GM18508 (cell line): ENCODE measurements around the gene UBL3.

ENCODE experiments used
- ATAC-seq: cut with Tn5 transposase; IDR thresholded peaks from one replicate; pipeline ENCODE4 v1.9.1; 2021; ENCODE audit warnings: moderate number of reproducible peaks; ENCODE audit not compliant: insufficient read depth, unreplicated experiment

Gene UBL3

DNA sequence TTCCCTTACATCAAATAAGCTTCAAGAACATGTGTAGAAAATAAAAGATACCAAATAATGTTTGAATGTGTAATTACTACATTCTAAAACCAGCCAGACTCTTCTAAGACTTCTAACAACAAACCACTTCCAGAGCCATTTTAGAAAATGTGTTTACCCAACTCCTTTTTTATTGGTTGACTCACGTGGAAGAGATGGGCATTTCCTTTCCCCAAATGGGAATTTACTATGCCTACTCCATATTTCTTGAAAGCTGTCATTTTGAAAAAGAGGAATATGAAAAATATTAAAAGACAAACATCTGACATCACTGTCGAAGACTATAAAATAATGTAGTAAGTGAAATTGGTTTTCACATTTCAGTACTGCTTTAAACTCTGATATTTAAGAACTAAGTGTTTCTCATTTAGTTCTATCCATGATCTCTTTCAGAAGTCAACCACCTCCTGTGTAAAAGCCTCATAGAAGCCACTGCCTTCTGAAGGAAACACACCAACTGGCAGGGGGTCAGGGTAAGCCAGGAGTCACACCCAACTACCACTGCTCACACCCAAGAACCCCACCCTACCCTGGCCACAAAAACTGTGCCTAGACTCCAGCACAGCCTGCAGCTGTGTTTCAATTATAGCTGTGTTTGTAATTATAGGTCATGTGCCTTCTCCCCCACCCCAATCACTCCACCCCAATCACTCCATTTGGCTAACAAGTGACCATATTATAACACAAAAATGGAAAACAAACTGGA lies 86.8 kb downstream of the UBL3 start:
- ATAC-seq, result no peak

- no peak for ATAC-seq
These were observed 88.6 kb downstream of the UBL3 start for GRCh38 chr13:29761815-29762214.

DNA sequence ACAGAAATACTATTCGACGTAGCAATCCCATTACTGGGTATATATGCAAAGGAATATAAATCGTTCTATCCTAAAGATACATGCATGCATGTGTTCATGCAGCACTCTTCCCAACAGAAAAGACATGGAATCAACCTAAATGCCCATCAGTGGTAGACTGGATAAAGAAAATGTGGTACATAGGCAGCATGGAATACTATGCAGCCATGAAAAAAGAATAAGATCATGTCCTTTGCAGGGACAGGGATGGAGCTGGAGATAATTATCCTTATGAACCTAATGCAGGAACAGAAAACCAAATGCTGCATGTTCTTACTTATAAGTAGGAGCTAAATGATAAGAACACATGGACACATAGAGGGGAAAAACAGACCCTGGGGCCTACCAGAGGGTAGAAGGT lies 89.3 kb downstream of the UBL3 start:
- ATAC-seq, result no peak

DNA sequence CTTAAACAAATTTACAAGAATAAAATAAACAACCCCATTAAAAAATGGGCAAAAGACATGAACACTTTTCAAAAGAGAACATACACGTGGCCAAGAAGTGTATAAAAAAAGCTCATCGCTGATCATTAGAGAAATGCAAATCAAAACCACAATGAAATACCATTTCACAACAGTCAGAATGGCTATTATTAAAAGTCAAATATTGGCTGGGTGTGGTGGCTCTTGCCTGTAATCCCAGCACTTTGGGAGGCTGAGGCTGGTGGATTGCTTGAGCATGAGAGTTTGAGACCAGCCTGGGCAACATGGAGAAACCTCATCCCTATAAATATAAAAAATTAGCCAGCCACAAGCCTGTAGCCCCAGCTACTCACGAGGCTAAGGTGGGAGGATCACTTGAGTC lies 89.9 kb downstream of the UBL3 start:
- no peak for ATAC-seq

DNA sequence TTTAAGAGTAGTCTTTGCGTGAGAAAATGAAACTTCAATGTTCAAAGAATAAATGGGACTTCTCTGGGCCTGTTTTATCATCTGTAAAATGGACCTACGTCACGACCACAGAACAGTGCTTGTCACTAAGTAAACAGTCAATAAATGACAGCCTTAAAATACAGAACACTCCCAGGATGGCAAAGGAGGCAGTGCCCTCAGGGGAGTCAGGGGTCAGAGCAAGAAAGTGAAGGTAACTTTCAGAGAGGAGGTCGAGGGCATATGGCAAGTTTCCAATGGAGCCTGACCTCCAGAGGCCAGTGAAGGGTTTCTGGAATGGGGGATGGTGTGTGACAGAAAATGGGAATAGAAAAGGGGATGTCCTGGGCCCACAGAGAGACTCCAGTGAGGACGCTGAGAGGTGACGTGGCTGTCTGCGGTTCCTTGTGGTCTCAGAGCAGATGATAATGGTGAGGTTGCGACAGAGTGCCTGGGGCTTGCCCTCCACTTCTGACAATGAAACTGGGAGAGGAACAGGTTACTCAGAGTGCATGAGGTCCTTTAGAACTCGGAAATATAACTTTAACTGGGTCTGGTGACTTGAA lies 91.8 kb downstream of the UBL3 start:
- peak; percentile 93 for ATAC-seq

- no peak for ATAC-seq
These were observed 93.9 kb downstream of the UBL3 start for GRCh38 chr13:29756506-29756905.

GRCh38 chr13:29754473-29754806 lies 96.0 kb downstream of the UBL3 start:
- no peak for ATAC-seq

- no peak for ATAC-seq
These were observed 96.6 kb downstream of the UBL3 start for GRCh38 chr13:29753618-29754472.

DNA sequence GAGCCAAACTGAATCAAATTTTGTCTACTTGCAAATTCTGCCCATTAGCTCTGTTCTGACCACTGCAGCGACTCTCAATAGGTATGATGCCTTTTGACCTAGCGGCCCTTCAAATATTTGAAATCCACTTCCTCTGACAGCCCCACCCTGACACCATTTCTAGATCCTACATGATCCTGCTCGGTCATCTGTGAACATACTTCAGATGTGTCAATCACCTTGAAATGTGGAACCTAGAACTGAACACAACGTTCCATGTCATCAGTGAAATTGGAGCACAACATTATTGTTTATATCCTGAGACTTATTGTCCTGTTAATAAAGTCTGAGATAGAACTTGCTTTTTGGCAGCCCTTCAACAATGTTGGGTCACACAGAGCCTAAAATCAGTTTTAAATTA lies 98.2 kb downstream of the UBL3 start:
- no peak for ATAC-seq

- no peak for ATAC-seq
These were observed 100.3 kb downstream of the UBL3 start for GRCh38 chr13:29750183-29750530.

- ATAC-seq, result no peak
These were observed 100.8 kb downstream of the UBL3 start for GRCh38 chr13:29749401-29750182.

GRCh38 chr13:29748097-29748496 lies 102.3 kb downstream of the UBL3 start:
- ATAC-seq, result no peak

DNA sequence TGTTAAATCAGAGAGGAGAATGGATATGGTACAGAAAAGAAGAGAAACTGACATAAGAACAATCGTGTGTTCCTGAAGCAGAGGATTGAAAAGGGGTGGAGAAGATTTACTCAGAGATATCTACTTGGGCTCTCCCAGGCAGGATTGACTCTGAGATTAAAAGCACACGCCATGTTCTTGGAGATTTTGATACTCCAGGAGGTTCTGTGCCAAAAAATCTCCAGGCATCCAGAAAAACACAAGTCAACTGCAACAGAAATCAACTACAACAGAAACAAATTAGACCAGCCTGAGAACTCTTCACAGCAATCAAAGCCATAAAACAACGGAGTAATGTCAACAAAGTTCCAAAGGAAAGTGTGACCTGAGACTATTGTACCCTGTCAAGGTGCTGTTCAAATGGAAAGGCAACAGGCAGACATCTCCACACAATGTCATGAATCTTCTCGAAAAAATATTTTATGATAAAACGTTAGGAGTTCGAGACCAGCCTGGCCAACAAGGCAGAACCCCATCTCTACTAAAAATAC lies 104.2 kb downstream of the UBL3 start:
- no peak for ATAC-seq

- ATAC-seq, result no peak
These were observed 104.7 kb downstream of the UBL3 start for GRCh38 chr13:29745704-29746103.

- ATAC-seq, result no peak
These were observed 107.1 kb downstream of the UBL3 start for GRCh38 chr13:29743201-29743786.

DNA sequence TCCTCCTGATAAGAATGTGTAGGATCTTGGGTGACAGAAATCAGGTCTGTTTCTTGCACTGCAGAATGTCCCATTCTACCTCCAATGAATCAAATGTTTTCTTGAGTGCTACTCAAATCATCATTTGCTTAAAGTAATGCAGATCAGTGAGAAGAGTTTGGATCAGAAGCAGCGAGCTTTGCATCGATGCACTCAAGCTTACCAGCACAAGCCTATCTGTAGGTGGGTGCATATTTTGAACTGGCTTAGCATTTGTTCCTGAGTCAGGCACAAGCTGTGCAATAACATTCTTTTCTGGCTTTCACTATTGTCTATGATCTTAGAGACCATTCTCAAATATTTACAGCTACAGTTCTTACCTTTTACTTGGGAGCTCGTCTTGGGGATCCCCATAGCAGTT lies 109.5 kb downstream of the UBL3 start:
- no peak for ATAC-seq

DNA sequence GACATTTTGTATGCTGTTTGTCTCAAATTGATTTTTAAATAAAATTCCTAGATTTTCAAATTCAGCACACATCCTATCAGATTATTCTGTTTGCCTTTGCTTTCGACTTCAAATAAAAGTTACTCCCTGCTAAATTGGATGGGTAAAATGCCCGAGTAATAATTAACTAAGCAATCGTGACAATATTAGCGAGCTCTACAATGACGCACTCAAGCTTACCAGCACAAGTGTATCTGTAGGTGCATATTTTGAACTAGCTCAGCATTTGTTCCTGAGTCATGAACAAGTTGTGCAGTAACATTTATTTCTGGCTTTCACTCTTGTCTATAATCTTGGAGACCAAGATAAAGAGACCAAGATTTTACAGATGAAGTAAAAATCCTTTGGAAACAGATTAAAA lies 113.4 kb downstream of the UBL3 start:
- ATAC-seq, result no peak

DNA sequence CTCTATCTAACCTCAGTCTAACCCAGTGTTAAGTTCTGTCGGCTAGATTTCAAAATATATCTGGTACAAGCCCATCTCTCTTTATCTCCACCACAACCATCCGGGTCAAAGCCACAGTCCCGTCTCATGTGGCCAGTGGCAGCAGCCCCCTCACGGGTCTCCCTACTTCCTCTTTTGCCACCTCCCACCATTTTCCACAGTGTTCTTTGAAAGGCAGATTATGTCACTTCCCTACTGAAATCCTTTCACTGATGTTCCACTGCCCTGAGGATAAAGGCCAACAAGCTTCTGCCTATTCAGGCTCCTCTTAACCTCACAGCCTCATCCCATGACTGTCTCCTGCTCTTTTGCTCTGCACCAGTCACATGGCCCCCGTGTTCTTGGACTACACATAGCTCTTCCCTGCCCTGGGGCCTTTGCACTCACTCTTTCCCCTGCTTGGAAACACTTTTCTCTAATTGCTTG lies 117.2 kb downstream of the UBL3 start:
- no peak for ATAC-seq

- no peak for ATAC-seq
These were observed 120.2 kb downstream of the UBL3 start for GRCh38 chr13:29730253-29730652.

- ATAC-seq, result no peak
These were observed 128.0 kb downstream of the UBL3 start for GRCh38 chr13:29722415-29722814.
